ENCODE results near the gene MYOM3. TPM values are rescaled to one million over a fixed set of nuclear protein-coding genes. Genes with fewer than 3 reads are reported as not detected.
"Not testable (repeated sequence)": the region's sequence is repeated elsewhere in the genome, so short reads cannot be mapped to it uniquely, and the experiment has no call there.

MYOM3 gene
- total RNA-seq, 1 experiment from 2014 or later: 7.9 TPM

DNA sequence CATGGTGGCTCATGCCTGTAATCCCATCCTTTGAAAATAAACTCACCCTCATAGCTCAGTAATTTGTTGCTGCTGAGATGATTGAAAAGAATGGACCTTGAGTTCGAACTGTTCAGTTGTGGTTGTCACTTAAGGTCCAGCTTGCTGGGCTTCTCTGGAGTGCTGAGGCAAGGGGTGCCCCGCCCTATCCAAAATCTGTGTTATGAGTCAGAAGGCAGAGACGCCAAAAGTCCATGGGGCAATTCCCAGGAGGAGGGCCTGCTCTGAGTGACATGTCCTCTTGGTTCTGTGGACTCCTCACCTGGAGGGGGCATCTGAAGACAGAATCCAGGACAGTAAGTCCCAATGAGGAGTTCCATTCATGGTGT lies 64.8 kb downstream of the MYOM3 start:
- Histone ChIP-seq H4K20me1 (ENCODE audit: insufficient read depth) (no peaks in the 10 kb centered on the region), H3K79me2 (ENCODE audit: insufficient read depth, low read length) (no peaks in the 10 kb centered on the region), H3K9me3 (ENCODE audit: control insufficient read depth in 1 of 2, insufficient read depth in 1 of 2, low read depth in 1 of 2, low read length in 2 of 2) (no peaks in the 10 kb centered on the region), H3K4me1 (ENCODE audit: control insufficient read depth in 1 of 2, insufficient read depth in 2 of 2, low read length in 2 of 2) (peaks cover 28 to 30% of the 10 kb centered on the region in 2 experiments), H3K27ac (ENCODE audit: low read depth, low read length) (peak overlapping the region; percentile 43), H2AFZ (ENCODE audit: low read depth, low read length, poor library complexity, severe bottlenecking) (peak overlapping the region; percentile 46), H3K9ac (ENCODE audit: low read length) (0 out of 2 replicates have a peak overlapping the region, but pooled peaks have one; percentile 4), H3K9me2 (ENCODE audit: insufficient read depth) (no peaks in the 10 kb centered on the region), H3K36me3 (ENCODE audit: control insufficient read depth in 1 of 2, insufficient read depth in 2 of 2, low read length in 2 of 2) (no peaks in the 10 kb centered on the region), H3K27me3 (ENCODE audit: insufficient read depth, low read length) (no peaks in the 10 kb centered on the region), H3K4me3 (replicated peaks in 1 of 2; ENCODE audit: low read depth in 1 of 2, low read length in 2 of 2) (peak overlapping the region in 1 of 2 experiments; percentile 15; a peak in 1 of 4 replicates), H3K4me2 (ENCODE audit: low read length) (peak overlapping the region; percentile 62)
- BruUV-seq (replicated peaks): no TSS peak
- TF ChIP-seq JUND (IDR thresholded peaks at IDR 0.05) (peak; percentile 64), CTCF (IDR thresholded peaks at IDR 0.05 in 2 of 3, conservative IDR thresholded peaks at IDR 0.05 in 1 of 3; ENCODE audit: borderline replicate concordance in 1 of 3, insufficient read depth in 1 of 3, low read depth in 2 of 3, low read length in 2 of 3) (no peak), CEBPB (IDR thresholded peaks at IDR 0.05; ENCODE audit: low read depth) (peak; percentile 55; the same call in 1 of the 2 replicates), SP1 (IDR thresholded peaks at IDR 0.05; ENCODE audit: low read depth) (peak; percentile 28; the same call in 1 of the 2 replicates), RAD21 (IDR thresholded peaks at IDR 0.05; ENCODE audit: low read depth) (peak; percentile 11; the same call in 1 of the 2 replicates), POLR2A (IDR thresholded peaks at IDR 0.05; ENCODE audit: borderline replicate concordance, extremely low read depth, insufficient read depth, insufficient read length) (no peak), FOSL1 (IDR thresholded peaks at IDR 0.05; ENCODE audit: low read depth) (peak; percentile 63)
- ChIA-PET CTCF (interaction anchor here (0.8 to 1.5 kb wide), 2 partner anchors 28 to 275 kb away, joined by 3 read pairs; no protein-coding TSS in a partner anchor), POLR2A (no interaction called here), RAD21 (ENCODE audit: low non-redundant PET in 1 of 2, low total read pairs in 2 of 2, uncharacterized antibody in 2 of 2, unreplicated experiment in 2 of 2) (no interaction called here)
- peak; percentile 62 for DNase-seq (ENCODE audit: low read depth, low spot score)
- peak; percentile 85 for ATAC-seq
- intact Hi-C loops (cut with micrococcal nuclease): no loop called here

- Histone ChIP-seq H4K20me1 (ENCODE audit: insufficient read depth) (no peaks in the 10 kb centered on the region), H3K4me3 (replicated peaks in 1 of 2; ENCODE audit: low read depth in 1 of 2, low read length in 2 of 2) (peak overlapping the region in 1 of 2 experiments; percentile 15; a peak in 1 of 4 replicates), H3K4me2 (ENCODE audit: low read length) (peak overlapping the region; percentile 62), H3K9me2 (ENCODE audit: insufficient read depth) (no peaks in the 10 kb centered on the region), H3K27me3 (ENCODE audit: insufficient read depth, low read length) (no peaks in the 10 kb centered on the region), H3K27ac (ENCODE audit: low read depth, low read length) (peak overlapping the region; percentile 43; the same call in 1 of the 2 replicates), H3K9ac (ENCODE audit: low read length) (no peak overlapping the region), H3K4me1 (ENCODE audit: control insufficient read depth in 1 of 2, insufficient read depth in 2 of 2, low read length in 2 of 2) (peaks cover 28 to 30% of the 10 kb centered on the region in 2 experiments), H3K9me3 (ENCODE audit: control insufficient read depth in 1 of 2, insufficient read depth in 1 of 2, low read depth in 1 of 2, low read length in 2 of 2) (no peaks in the 10 kb centered on the region), H3K36me3 (ENCODE audit: control insufficient read depth in 1 of 2, insufficient read depth in 2 of 2, low read length in 2 of 2) (no peaks in the 10 kb centered on the region), H2AFZ (ENCODE audit: low read depth, low read length, poor library complexity, severe bottlenecking) (peak overlapping the region; percentile 76), H3K79me2 (ENCODE audit: insufficient read depth, low read length) (no peaks in the 10 kb centered on the region)
- ChIA-PET CTCF (interaction anchor here (0.9 to 1.5 kb wide), 2 partner anchors 18 to 27 kb away, joined by 3 read pairs; no protein-coding TSS in a partner anchor), POLR2A (interaction anchor here (1.4 kb wide), 1 partner anchor 9 kb away, joined by 3 read pairs; no protein-coding TSS in a partner anchor), RAD21 (ENCODE audit: low non-redundant PET in 1 of 2, low total read pairs in 2 of 2, uncharacterized antibody in 2 of 2, unreplicated experiment in 2 of 2) (no interaction called here)
- ATAC-seq (no peak), DNase-seq (ENCODE audit: low read depth, low spot score) (no peak)
- BruUV-seq (replicated peaks): no TSS peak
- intact Hi-C loops (cut with micrococcal nuclease): no loop called here
- TF ChIP-seq SIN3A (IDR thresholded peaks at IDR 0.05; ENCODE audit: low read depth): no peak
- no peak for TF ChIP-seq FOSL1 (IDR thresholded peaks at IDR 0.05; ENCODE audit: low read depth)
- no peak for TF ChIP-seq ZNF274 (IDR thresholded peaks at IDR 0.05; ENCODE audit: low read depth, low read length)
- TF ChIP-seq EGR1 (IDR thresholded peaks at IDR 0.05; ENCODE audit: low read depth): no peak
Observed at GRCh38 chr1:24045771-24046170, 66.2 kb downstream of the MYOM3 start.

GRCh38 chr1:24044672-24045071 lies 67.3 kb downstream of the MYOM3 start:
- H3K36me3 ChIP-seq (ENCODE audit: control insufficient read depth in 1 of 2, insufficient read depth in 2 of 2, low read length in 2 of 2); POLR2A ChIA-PET; H3K79me2 ChIP-seq (ENCODE audit: insufficient read depth, low read length); H2AFZ ChIP-seq (ENCODE audit: low read depth, low read length, poor library complexity, severe bottlenecking); H3K9ac ChIP-seq (ENCODE audit: low read length); H3K4me2 ChIP-seq (ENCODE audit: low read length); H4K20me1 ChIP-seq (ENCODE audit: insufficient read depth); BruUV-seq (replicated peaks); H3K27me3 ChIP-seq (ENCODE audit: insufficient read depth, low read length); H3K27ac ChIP-seq (ENCODE audit: low read depth, low read length); H3K9me3 ChIP-seq (ENCODE audit: control insufficient read depth in 1 of 2, insufficient read depth in 1 of 2, low read depth in 1 of 2, low read length in 2 of 2); H3K9me2 ChIP-seq (ENCODE audit: insufficient read depth); RAD21 ChIA-PET (ENCODE audit: low non-redundant PET in 1 of 2, low total read pairs in 2 of 2, uncharacterized antibody in 2 of 2, unreplicated experiment in 2 of 2); DNase-seq (ENCODE audit: low read depth, low spot score); H3K4me3 ChIP-seq (replicated peaks in 1 of 2; ENCODE audit: low read depth in 1 of 2, low read length in 2 of 2); intact Hi-C loops (cut with micrococcal nuclease); ATAC-seq: not testable (repeated sequence)
- CTCF ChIA-PET: interaction anchor here (0.7 kb wide), 1 partner anchor 370 kb away, joined by 3 read pairs; no protein-coding TSS in a partner anchor
- peaks cover 28 to 30% of the 10 kb centered on the region in 2 experiments for H3K4me1 ChIP-seq (ENCODE audit: control insufficient read depth in 1 of 2, insufficient read depth in 2 of 2, low read length in 2 of 2)
